HEK293T (cell line): Measurements from ENCODE around the gene NTNG2.

ENCODE experiments used
- BHLHE40 ChIP-seq: fragments of 450-650 bp; IDR thresholded peaks from 2 replicates; pipeline ENCODE4 v1.6.1; 2016; ENCODE audit warnings: mild to moderate bottlenecking, moderate library complexity, borderline replicate concordance
- CTBP1 ChIP-seq: fragments of 450-650 bp; IDR thresholded peaks from 2 replicates; pipeline ENCODE4 v1.6.1; 2016; ENCODE audit warnings: borderline replicate concordance
- FOXA1 ChIP-seq: fragments of 450-650 bp; IDR thresholded peaks from 2 replicates; pipeline ENCODE4 v1.6.1; 2016; ENCODE audit warnings: mild to moderate bottlenecking
- FOXM1 ChIP-seq: fragments of 450-650 bp; IDR thresholded peaks from 2 replicates; pipeline ENCODE4 v1.6.1; 2017; ENCODE audit warnings: mild to moderate bottlenecking, borderline replicate concordance
- HDGF ChIP-seq: fragments of 450-650 bp; IDR thresholded peaks from 2 replicates; pipeline ENCODE4 v1.6.1; 2017; ENCODE audit warnings: antibody characterized with exemption, borderline replicate concordance
- NFRKB ChIP-seq: fragments of 450-650 bp; IDR thresholded peaks from 2 replicates; pipeline ENCODE4 v1.6.1; 2016; ENCODE audit warnings: mild to moderate bottlenecking, moderate library complexity
- SP1 ChIP-seq: fragments of 450-650 bp; IDR thresholded peaks from 2 replicates; pipeline ENCODE4 v1.6.1; 2017
- SUZ12 ChIP-seq: fragments of 450-650 bp; IDR thresholded peaks from 2 replicates; pipeline ENCODE4 v1.6.1; 2016; ENCODE audit warnings: mild to moderate bottlenecking
- TARDBP ChIP-seq: fragments of 450-650 bp; IDR thresholded peaks from 2 replicates; pipeline ENCODE4 v1.6.1; 2016
- ZNF384 ChIP-seq: fragments of 450-650 bp; IDR thresholded peaks from 2 replicates; pipeline ENCODE4 v1.6.1; 2016

GRCh38 chr9:132163876-132164603 is 2.2 kb downstream of the NTNG2 start:
- TF ChIP-seq HDGF (no peak), FOXM1 (no peak), ZNF384 (no peak), CTBP1 (no peak), TARDBP (no peak), SP1 (no peak), BHLHE40 (no peak), NFRKB (no peak), SUZ12 (no peak), FOXA1 (no peak)
